Measurements from ENCODE around the gene COPZ1. TPM values are rescaled to one million over a fixed set of nuclear protein-coding genes. Genes with fewer than 3 reads are reported as not detected.

The COPZ1 gene
- total and polyA plus RNA-seq, 9 of the 15 experiments (the other 6 are each of a cell fraction or from before 2014, with no cell fraction given), result 137 to 487 (median 233) TPM

GRCh38 chr12:54379398-54380201, 54.7 kb downstream of the COPZ1 start (continued):
- TF ChIP-seq NR2C2 (CRISPR knock-in tag; IDR thresholded peaks at IDR 0.05), result peak; percentile 68; the same call in 1 of the 2 replicates
- peak; percentile 59 for TF ChIP-seq NR2C2 (tag; IDR thresholded peaks at IDR 0.05)
- TF ChIP-seq, protein P1, sequence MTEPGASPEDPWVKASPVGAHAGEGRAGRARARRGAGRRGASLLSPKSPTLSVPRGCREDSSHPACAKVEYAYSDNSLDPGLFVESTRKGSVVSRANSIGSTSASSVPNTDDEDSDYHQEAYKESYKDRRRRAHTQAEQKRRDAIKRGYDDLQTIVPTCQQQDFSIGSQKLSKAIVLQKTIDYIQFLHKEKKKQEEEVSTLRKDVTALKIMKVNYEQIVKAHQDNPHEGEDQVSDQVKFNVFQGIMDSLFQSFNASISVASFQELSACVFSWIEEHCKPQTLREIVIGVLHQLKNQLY (CRISPR knock-in tag; conservative IDR thresholded peaks at IDR 0.05), result no peak
- TF ChIP-seq, protein P2, sequence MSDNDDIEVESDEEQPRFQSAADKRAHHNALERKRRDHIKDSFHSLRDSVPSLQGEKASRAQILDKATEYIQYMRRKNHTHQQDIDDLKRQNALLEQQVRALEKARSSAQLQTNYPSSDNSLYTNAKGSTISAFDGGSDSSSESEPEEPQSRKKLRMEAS (CRISPR knock-in tag; IDR thresholded peaks at IDR 0.05), result peak; percentile 76
- no peak for TF ChIP-seq ZNF507 (tag; conservative IDR thresholded peaks at IDR 0.05)
- no peak for TF ChIP-seq ZNF124 (CRISPR knock-in tag; IDR thresholded peaks at IDR 0.05)
- TF ChIP-seq, protein P3, sequence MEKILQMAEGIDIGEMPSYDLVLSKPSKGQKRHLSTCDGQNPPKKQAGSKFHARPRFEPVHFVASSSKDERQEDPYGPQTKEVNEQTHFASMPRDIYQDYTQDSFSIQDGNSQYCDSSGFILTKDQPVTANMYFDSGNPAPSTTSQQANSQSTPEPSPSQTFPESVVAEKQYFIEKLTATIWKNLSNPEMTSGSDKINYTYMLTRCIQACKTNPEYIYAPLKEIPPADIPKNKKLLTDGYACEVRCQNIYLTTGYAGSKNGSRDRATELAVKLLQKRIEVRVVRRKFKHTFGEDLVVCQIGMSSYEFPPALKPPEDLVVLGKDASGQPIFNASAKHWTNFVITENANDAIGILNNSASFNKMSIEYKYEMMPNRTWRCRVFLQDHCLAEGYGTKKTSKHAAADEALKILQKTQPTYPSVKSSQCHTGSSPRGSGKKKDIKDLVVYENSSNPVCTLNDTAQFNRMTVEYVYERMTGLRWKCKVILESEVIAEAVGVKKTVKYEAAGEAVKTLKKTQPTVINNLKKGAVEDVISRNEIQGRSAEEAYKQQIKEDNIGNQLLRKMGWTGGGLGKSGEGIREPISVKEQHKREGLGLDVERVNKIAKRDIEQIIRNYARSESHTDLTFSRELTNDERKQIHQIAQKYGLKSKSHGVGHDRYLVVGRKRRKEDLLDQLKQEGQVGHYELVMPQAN (IDR thresholded peaks at IDR 0.05; ENCODE audit: borderline replicate concordance), result peak; percentile 51
- TF ChIP-seq ZNF232 (CRISPR knock-in tag; IDR thresholded peaks at IDR 0.05), result no peak
- TF ChIP-seq BCOR (IDR thresholded peaks at IDR 0.05), result peak; percentile 54; the same call in 1 of the 2 replicates
- 0 out of 4 replicates have a peak, but pooled peaks of 1 of the 2 experiments have one; percentile 15 for TF ChIP-seq TRIM24 (IDR thresholded peaks at IDR 0.05)
- 0 out of 2 replicates have a peak, but pooled peaks have one; percentile 49 for TF ChIP-seq ZFP91 (CRISPR knock-in tag; IDR thresholded peaks at IDR 0.05)
- no peak for TF ChIP-seq ERF (CRISPR knock-in tag; IDR thresholded peaks at IDR 0.05)
- no peak for TF ChIP-seq YBX1 (IDR thresholded peaks at IDR 0.05)
- TF ChIP-seq, protein P4, sequence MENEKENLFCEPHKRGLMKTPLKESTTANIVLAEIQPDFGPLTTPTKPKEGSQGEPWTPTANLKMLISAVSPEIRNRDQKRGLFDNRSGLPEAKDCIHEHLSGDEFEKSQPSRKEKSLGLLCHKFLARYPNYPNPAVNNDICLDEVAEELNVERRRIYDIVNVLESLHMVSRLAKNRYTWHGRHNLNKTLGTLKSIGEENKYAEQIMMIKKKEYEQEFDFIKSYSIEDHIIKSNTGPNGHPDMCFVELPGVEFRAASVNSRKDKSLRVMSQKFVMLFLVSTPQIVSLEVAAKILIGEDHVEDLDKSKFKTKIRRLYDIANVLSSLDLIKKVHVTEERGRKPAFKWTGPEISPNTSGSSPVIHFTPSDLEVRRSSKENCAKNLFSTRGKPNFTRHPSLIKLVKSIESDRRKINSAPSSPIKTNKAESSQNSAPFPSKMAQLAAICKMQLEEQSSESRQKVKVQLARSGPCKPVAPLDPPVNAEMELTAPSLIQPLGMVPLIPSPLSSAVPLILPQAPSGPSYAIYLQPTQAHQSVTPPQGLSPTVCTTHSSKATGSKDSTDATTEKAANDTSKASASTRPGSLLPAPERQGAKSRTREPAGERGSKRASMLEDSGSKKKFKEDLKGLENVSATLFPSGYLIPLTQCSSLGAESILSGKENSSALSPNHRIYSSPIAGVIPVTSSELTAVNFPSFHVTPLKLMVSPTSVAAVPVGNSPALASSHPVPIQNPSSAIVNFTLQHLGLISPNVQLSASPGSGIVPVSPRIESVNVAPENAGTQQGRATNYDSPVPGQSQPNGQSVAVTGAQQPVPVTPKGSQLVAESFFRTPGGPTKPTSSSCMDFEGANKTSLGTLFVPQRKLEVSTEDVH (IDR thresholded peaks at IDR 0.05; ENCODE audit: low read depth, partially characterized antibody), result no peak
- no peak for TF ChIP-seq RNF2 (IDR thresholded peaks at IDR 0.05)
- TF ChIP-seq NONO (IDR thresholded peaks at IDR 0.05; ENCODE audit: low read depth in 2 of 2, low read length in 1 of 2), result peak in 1 of 2 experiments; percentile 51; a peak in 1 of 4 replicates
- 0 out of 2 replicates have a peak, but pooled peaks have one; percentile 6 for TF ChIP-seq FOXK1 (CRISPR knock-in tag; IDR thresholded peaks at IDR 0.05; ENCODE audit: borderline replicate concordance)
